ENCODE data around the gene GOLGA6C. TPM values are rescaled to one million over a fixed set of nuclear protein-coding genes. Genes with fewer than 3 reads are reported as not detected.
"Not testable (repeated sequence)": the region's sequence is repeated elsewhere in the genome, so short reads cannot be mapped to it uniquely, and the experiment has no call there.

Gene GOLGA6C
- total RNA-seq, 2 experiments from 2014 or later: not detected

- H3K27ac Mint-ChIP-seq, CTCF ChIA-PET: not testable (repeated sequence)
Observed at GRCh38 chr15:75298541-75299310, 40.6 kb downstream of the GOLGA6C start.

GRCh38 chr15:75299311-75299688 lies 41.2 kb downstream of the GOLGA6C start:
- H3K4me3 Mint-ChIP-seq; CTCF ChIA-PET; intact Hi-C loops (cut with micrococcal nuclease); H3K27me3 Mint-ChIP-seq; H3K4me1 Mint-ChIP-seq (ENCODE audit: low read depth); H3K9me3 Mint-ChIP-seq; H3K36me3 Mint-ChIP-seq (ENCODE audit: low read depth); POLR2A ChIA-PET; H3K27ac Mint-ChIP-seq: not testable (repeated sequence)
- peak; percentile 53 for TF ChIP-seq CTCF (IDR thresholded peaks at IDR 0.05)
- peak; percentile 98 for ATAC-seq
- DNase-seq: peak; percentile 76

More at GRCh38 chr15:75298541-75299310, 40.6 kb downstream of the GOLGA6C start:
- H3K4me1 Mint-ChIP-seq (ENCODE audit: low read depth); DNase-seq; H3K27me3 Mint-ChIP-seq; intact Hi-C loops (cut with micrococcal nuclease); H3K36me3 Mint-ChIP-seq (ENCODE audit: low read depth); POLR2A ChIA-PET; H3K9me3 Mint-ChIP-seq; H3K4me3 Mint-ChIP-seq: not testable (repeated sequence)
- TF ChIP-seq CTCF (IDR thresholded peaks at IDR 0.05): peak; percentile 36
- peak; percentile 98 for ATAC-seq

GRCh38 chr15:75300026-75300425 lies 41.9 kb downstream of the GOLGA6C start:
- CTCF ChIA-PET: interaction anchor here (0.6 kb wide), 1 partner anchor 316 kb away, joined by 3 read pairs; no protein-coding TSS in a partner anchor
- intact Hi-C loops (cut with micrococcal nuclease); H3K27ac Mint-ChIP-seq; H3K36me3 Mint-ChIP-seq (ENCODE audit: low read depth); POLR2A ChIA-PET; DNase-seq; ATAC-seq; H3K9me3 Mint-ChIP-seq; H3K27me3 Mint-ChIP-seq; H3K4me3 Mint-ChIP-seq; H3K4me1 Mint-ChIP-seq (ENCODE audit: low read depth): not testable (repeated sequence)

- Mint-ChIP-seq H3K27me3 (peaks cover 7% of the 10 kb centered on the region), H3K36me3 (ENCODE audit: low read depth) (no peaks in the 10 kb centered on the region), H3K4me1 (ENCODE audit: low read depth) (no peaks in the 10 kb centered on the region), H3K4me3 (no peak overlapping the region), H3K27ac (no peak overlapping the region), H3K9me3 (no peaks in the 10 kb centered on the region)
- intact Hi-C loops (cut with micrococcal nuclease): no loop called here
- ATAC-seq (no peak), DNase-seq (no peak)
- no peak for TF ChIP-seq CTCF (IDR thresholded peaks at IDR 0.05)
- ChIA-PET CTCF (no interaction called here), POLR2A (no interaction called here)
Observed at GRCh38 chr15:75302318-75302717, 44.2 kb downstream of the GOLGA6C start.

- H3K4me1 Mint-ChIP-seq (ENCODE audit: low read depth); DNase-seq; intact Hi-C loops (cut with micrococcal nuclease); H3K9me3 Mint-ChIP-seq; H3K4me3 Mint-ChIP-seq; H3K27ac Mint-ChIP-seq; H3K36me3 Mint-ChIP-seq (ENCODE audit: low read depth); H3K27me3 Mint-ChIP-seq; CTCF ChIA-PET; POLR2A ChIA-PET; ATAC-seq: not testable (repeated sequence)
Observed at GRCh38 chr15:75302753-75303152, 44.6 kb downstream of the GOLGA6C start.

GRCh38 chr15:75306188-75306587 lies 48.1 kb downstream of the GOLGA6C start:
- Mint-ChIP-seq H3K9me3 (no peaks in the 10 kb centered on the region), H3K27me3 (peaks cover 15% of the 10 kb centered on the region), H3K27ac (no peak overlapping the region), H3K4me3 (no peak overlapping the region), H3K36me3 (ENCODE audit: low read depth) (no peaks in the 10 kb centered on the region), H3K4me1 (ENCODE audit: low read depth) (no peaks in the 10 kb centered on the region)
- ATAC-seq (no peak), DNase-seq (no peak)
- POLR2A ChIA-PET: no interaction called here
- TF ChIP-seq CTCF (IDR thresholded peaks at IDR 0.05): no peak
- CTCF ChIA-PET: interaction anchor here (1.7 kb wide), 1 partner anchor 61 kb away, joined by 4 read pairs; no protein-coding TSS in a partner anchor
- intact Hi-C loops (cut with micrococcal nuclease): no loop called here
